HG03066 (cell line): Measurements from ENCODE around the gene SLC44A1.

ENCODE experiments used
- ATAC-seq: cut with Tn5 transposase; IDR thresholded peaks from one replicate; pipeline ENCODE4 v1.9.1; 2021; ENCODE audit warnings: low read depth; ENCODE audit not compliant: unreplicated experiment

SLC44A1 gene

GRCh38 chr9:105419816-105420597, 175.6 kb downstream of the SLC44A1 start:
- ATAC-seq, result no peak

GRCh38 chr9:105421154-105421553, 176.7 kb downstream of the SLC44A1 start:
- no peak for ATAC-seq

- no peak for ATAC-seq
Observed at GRCh38 chr9:105421864-105422263, 177.4 kb downstream of the SLC44A1 start.

GRCh38 chr9:105425816-105426433, 181.5 kb downstream of the SLC44A1 start:
- ATAC-seq, result no peak

- no peak for ATAC-seq
Observed at GRCh38 chr9:105426657-105427056, 182.2 kb downstream of the SLC44A1 start.

GRCh38 chr9:105431424-105432246, 187.2 kb downstream of the SLC44A1 start:
- ATAC-seq, result no peak

- ATAC-seq, result no peak
Observed at GRCh38 chr9:105432247-105432842, 187.9 kb downstream of the SLC44A1 start.

GRCh38 chr9:105435453-105435852, 191.0 kb downstream of the SLC44A1 start:
- no peak for ATAC-seq

GRCh38 chr9:105436783-105437182, 192.3 kb downstream of the SLC44A1 start:
- no peak for ATAC-seq

GRCh38 chr9:105437704-105438103, 193.3 kb downstream of the SLC44A1 start:
- no peak for ATAC-seq

GRCh38 chr9:105438141-105438806, 193.8 kb downstream of the SLC44A1 start:
- no peak for ATAC-seq

- ATAC-seq, result no peak
Observed at GRCh38 chr9:105439428-105439827, 195.0 kb downstream of the SLC44A1 start.

- ATAC-seq, result no peak
Observed at GRCh38 chr9:105441616-105442160, 197.2 kb downstream of the SLC44A1 start.

GRCh38 chr9:105443121-105443520, 198.7 kb downstream of the SLC44A1 start:
- ATAC-seq, result no peak

- no peak for ATAC-seq
Observed at GRCh38 chr9:105444130-105444529, 199.7 kb downstream of the SLC44A1 start.

- ATAC-seq, result no peak
Observed at GRCh38 chr9:105445203-105445881, 200.9 kb downstream of the SLC44A1 start.

GRCh38 chr9:105447386-105447813, 202.9 kb downstream of the SLC44A1 start:
- no peak for ATAC-seq

GRCh38 chr9:105447814-105448812, 203.7 kb downstream of the SLC44A1 start, which contains the start of gene FSD1L:
TSS of gene FSD1L (plus strand) at chr9:105448034. CDS start at chr9:105448221, 187 bp downstream.
- ATAC-seq, result peak; percentile 94
